GM18498 (cell line): ENCODE data around the gene TMEM141.
"Not testable (repeated sequence)": the region's sequence is repeated elsewhere in the genome, so short reads cannot be mapped to it uniquely, and the experiment has no call there.

Experiments
- ATAC-seq: cut with Tn5 transposase; IDR thresholded peaks from one replicate; pipeline ENCODE4 v1.9.1; 2021; ENCODE audit warnings: mild to moderate bottlenecking, moderate library complexity; ENCODE audit not compliant: unreplicated experiment

The TMEM141 gene

DNA sequence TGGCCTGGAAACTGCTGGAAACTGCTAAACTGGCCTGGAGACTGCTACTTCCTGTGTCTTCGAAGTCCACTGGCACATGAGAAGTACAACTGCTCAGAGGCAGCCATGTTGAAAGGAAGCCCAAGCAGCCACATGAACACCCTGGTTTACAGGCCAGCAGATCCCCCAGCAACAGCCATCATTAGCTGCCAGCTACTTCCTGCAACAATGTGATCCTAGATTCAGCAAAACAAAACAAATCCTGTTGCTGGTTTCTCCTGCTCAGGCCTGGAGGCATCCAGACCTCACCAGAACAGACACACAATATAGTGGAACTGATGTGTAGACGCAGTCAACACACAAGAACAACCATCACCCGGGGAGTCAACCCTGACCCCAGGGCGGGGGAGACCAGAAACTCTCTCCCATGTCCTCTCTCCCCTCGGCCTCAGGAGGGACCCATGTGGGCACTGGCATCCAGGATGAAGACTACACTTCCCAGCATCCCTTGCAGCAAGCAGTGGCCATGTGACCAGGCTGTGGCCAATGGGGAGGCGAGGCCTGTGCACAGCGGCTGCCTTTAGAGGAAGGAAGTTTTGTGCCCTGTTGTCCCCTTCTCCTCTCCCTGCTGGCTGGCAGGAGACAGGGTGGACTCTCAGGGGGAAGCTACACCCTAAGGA lies 17.6 kb upstream of the TMEM141 start:
- no peak for ATAC-seq

DNA sequence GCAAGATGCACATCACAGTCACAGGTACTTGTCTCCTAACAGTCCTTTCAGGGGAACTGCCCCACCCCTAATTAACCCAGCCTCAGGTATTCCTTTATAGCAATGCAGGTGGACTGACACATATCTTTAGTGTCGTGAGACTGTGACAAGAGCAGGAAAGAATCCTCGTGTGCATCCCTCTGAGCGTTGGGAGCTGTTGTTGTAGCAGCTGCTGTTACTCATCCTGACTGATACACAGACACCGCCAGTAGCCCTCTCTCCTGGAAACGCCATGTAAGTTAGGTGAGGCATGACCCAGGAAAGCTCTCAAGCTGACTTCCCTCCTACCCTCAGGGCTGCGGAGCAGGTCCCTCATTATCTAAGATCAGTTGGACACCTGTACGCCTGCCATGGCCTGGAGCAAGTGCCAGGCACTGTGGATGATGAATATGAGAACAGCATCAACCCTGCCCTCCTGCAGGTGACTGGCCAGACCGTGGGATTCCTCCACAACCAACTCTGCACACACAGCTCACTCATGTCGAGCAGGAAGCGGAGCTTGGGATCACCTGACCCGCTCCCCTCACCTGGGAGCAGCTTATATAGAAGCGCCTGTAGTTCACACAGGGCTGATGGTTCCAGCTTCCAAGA lies 16.6 kb upstream of the TMEM141 start:
- ATAC-seq: no peak

DNA sequence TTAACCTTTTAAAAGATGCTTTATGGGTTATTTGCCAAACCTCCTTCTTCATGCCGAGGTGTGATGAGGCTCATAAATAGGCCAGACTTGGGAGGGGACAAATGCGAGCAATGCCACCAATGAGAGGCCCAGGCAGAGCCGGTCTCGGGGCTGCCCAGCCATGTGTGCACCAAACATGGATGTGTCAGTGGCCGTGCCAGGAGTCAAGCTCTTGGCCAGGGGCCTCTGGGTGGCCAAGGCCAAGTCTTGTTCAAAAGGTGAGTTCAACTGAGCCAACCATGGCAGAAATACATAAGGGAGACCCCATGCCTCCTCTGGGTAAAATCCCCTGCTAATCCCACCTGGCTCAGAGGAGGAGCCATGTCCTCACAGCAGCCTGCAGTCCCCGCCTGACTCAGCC lies 16.0 kb upstream of the TMEM141 start:
- no peak for ATAC-seq

DNA sequence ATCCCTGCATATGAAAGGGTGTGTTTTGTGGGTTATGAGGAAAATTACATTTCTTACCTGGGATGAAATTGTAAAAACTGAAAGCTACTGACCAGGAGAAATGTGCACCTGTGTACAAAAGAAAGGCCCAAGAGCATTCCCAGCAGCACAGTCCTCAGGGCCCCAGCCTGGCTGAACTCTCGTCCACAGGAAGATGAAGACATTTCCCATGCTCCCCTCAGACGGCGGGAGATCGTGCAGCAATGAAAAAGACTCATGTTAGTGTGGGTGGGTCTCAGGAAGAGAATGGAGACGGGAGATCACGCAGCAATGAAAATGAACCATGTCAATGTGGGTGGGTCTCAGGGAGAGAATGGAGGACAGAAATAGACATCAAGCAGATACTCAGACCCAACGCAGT lies 14.2 kb upstream of the TMEM141 start:
- ATAC-seq: no peak

DNA sequence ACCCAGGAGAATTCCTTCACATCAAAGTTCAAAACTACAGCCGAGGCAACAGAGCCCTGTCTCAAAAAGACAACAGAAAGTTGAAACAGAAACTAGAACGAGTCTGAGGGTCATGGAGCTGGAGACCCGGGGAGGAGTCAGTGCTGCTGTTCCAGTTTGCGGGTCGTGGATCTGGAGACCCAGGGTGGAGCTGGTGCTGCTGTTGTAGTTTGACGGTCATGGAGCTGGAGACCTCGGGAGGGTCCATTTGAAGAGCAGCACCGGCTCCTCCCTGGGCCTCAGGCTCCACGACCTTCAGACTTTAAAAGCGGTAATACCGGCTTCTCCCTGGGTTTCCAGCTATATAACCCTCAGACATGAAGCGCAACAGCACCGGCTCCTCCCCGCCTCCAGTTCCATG lies 13.8 kb upstream of the TMEM141 start:
- no peak for ATAC-seq

DNA sequence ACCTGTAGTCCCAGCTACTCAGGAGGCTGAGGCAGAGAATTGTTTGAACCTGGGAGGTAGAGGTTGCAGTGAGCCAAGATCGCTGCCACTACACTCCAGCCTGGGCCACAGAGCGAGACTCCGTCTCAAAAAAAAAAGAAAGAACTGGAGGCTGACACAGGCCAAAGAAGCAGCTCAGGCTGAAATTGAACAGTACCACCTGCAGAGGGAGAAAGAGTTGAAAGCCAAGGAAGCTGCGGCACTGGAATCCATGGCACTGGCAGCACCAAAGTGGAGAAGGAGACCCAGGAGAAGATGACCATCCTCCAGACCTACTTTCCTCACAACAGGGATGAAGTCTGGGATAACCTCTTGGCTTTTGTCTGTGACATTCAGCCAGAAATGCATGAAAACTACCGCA lies 11.3 kb upstream of the TMEM141 start:
- ATAC-seq: no peak

DNA sequence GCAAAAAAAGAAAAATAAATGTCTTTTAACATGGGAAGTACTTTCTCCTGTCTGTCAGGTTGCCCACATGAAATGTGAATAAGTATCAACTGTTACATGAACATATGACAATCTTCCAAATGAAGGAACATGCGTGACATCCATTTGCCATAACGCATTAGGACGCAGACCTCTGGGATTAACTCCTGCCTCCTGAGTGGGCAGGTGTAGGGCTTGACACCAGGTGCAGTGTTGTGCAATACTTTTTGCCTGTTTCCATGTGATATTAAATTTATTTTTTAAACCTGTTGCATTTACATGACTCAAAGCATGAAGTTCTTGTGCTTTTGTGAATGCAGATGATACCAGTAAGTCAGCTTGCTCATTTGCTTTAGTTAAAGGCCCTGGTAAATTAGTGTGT lies 8.7 kb upstream of the TMEM141 start:
- no peak for ATAC-seq

DNA sequence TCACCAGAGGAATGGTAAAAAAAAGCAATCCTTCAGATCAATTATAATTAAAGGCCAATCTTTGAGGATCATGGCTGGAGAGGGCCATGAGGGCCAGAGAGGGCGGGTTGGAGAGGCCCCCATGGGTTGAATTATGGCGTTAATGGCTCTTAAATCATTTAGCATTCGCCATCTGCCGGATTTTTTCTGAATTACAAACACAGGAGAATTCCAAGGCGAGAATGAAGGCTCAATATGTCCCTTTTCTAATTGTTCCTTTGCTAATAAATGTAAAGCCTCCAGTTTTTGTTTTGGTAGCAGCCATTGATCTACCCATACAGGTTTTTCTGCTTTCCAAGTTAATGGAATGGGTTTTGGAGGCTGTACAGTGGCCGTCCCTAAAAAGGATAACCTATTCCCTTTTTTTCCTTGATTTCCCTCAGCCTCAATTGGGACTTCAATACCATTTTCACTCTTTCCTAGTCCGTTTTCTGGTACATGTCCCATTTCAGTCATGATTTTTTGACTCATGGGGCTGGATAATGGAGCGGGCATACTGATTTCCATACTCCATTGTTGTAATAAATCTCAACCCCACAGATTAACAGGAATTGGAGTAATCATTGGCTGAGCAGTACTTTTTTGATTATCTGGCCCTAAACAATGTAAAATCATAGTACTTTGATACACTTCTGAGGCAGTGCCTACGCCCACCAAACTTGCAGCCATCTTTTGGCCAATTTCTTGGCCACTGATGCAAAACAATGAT lies 6.7 kb upstream of the TMEM141 start:
- no peak for ATAC-seq

DNA sequence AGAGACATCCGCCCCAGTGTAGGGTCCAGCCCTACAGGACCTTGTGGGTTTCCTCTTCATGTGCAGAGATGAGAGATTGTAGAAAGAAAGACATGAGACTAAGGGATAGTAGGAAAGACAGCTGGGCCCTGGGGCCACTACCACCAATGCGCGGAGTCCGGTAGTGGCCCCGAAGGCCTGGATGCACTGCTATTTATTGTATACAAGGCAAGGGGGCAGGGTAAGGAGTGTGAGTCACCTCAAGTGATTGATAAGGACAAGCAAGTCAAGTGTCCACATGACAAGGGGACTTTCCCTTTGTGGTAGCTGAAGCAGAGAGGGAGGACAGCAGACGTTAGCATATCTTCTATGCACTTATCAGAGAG lies 6.2 kb upstream of the TMEM141 start:
- no peak for ATAC-seq

DNA sequence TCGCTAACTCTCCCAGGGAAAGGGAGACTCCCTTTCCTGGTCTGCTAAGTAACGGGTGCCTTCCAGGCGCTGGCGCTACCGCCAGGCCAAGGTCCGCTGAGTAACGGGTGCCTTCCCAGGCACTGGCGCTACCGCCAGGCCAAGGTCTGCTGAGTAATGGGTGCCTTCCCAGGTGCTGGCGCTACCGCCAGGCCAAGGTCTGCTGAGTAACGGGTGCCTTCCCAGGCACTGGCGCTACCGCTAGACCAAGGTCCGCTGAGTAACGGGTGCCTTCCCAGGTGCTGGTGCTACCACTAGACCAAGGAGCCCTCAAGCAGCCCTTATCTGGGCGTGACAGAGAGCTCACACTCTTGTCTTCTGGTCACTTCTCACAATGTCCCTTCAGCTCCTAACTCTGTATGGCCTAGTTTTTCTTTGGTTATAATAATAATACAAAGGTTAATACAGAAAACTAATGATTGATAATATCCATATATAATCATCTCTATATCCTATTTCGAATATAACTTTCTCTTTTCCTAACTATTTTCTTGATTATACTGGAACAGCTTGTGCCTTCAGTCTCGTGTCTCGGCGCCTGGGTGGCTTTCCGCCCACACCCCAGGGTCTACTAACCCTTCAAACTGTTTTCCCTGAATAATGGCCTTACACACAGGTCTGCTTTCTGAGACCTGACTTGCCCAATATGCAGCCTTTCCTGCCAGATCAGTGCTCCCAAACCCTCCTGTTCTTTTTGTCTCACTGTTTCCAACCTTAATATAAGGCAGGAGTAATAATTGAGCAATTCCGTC lies 5.4 kb upstream of the TMEM141 start:
- not testable (repeated sequence) for ATAC-seq

DNA sequence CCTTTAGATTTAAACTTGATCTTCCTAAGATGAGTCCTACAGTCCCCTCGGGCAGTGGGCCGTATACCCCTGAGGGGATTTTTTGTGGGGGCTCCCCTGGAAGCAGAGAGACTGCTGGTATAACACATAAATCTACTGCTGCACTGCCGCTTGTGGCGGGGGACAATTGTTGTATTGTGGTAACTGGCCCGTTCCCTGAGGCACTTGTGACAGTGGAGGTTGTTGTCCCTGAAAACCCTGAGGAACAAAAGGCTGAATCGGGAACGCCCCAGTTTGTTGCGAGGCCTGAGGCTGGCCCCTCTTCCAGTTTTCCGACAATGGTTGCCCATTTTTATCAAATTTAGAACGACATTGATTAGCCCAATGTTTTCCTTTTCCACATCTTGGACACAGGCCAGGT lies 4.7 kb upstream of the TMEM141 start:
- ATAC-seq: no peak

DNA sequence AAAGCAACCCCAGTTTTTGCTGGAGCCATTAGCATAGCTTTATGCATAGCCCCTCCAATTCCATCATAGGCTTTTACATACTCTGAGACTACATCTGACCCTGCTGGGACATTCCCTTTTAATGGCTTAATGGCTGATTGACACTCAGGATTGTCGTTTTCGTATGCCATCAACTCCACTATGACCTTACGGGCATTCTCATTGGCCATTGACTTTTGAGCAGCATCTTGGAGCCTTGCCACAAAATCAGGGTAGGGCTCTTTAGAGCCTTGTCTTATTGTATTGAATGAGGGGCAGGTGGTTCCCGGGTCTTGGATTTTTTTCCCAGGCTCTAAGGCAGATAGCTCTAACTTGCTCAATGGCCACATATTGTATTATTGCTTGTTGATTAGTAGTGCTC lies 4.2 kb upstream of the TMEM141 start:
- not testable (repeated sequence) for ATAC-seq

DNA sequence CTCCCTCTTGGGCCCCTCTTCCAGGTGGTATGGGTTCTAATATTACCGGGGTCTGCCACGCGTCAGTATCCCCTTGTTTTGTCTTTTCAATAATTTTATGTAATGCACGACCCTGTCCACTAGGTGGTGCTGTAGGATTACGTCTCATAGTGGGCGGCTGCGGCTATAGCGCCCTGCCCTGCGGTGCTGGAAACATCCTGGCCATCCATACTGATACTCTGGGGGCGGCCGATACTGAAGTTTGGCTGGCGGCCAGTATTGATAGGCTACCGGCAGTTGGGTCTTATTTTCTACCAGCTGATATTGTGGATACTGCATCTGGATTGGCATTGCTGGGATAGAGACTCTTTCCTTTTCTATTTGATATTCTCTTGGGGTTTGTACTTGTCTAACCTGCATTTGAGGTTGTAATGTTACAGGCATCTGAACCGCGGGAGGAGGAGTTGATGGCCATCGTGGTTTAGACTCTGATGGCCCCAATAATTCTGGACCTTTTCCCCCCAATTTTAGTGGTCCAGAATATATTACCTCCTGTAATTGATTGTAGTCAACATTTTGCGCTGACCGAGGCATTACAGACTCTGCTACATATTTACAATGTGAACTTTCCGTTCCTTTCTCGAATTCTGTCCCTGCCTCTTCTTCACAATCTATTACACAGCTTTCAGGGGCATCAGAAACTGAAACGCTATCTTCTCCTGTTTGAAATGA lies 3.3 kb upstream of the TMEM141 start:
- no peak for ATAC-seq

DNA sequence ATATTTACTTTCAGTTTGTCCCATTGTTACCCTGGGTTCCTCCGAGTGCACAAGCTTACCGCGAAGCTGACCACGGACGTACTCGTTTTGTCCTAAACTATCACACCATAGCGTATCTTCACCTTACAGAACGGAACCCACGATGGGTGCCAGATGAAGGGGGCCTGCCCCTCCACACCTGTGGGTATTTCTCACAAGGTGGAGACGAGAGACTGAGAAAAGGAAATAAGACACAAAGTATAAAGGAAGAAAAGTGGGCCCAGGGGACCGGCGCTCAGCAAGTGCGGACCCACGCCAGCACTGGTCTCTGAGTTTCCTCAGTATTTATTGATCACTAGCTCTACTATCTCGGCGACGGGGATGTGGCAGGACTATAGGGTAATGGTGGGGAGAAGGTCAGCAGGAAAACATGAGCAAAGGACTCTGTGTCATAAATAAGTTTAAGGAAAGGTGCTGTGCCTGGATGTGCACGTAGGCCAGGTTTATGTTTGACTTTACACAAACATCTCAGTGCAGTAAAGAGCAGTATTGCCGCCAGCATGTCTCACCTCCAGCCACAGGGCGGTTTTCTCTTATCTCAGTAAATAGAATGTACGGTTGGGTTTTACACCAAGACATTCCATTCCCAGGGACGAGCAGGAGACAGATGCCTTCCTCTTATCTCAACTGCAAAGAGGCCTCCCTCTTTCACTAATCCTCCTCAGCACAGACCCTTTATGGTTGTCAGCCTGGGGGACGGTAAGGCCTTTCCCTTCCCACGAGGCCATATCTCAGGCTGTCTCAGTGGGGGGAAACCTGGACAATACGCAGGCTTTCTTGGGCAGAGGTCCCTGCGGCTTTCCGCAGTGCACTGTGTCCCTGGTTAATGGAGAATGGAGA lies 2.3 kb upstream of the TMEM141 start:
- ATAC-seq: not testable (repeated sequence)

DNA sequence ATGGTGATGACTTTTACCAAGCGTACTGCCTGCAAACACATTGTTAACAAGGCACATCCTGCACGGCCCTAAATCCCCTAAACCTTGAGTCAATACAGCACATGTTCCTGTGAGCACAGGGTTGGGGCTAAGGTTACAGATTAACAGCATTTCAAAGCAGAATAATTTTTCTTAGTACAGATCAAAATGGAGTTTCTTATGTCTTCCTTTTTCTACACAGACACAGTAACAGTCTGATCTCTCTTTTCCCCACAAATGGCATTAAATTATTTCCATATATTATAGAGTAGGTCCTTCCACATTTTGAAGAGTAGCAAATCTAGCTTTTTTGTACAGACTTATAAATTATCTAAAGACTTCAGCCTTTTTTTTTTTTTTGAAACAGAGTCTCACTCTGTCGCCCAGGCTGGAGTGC lies 1.6 kb upstream of the TMEM141 start:
- no peak for ATAC-seq

DNA sequence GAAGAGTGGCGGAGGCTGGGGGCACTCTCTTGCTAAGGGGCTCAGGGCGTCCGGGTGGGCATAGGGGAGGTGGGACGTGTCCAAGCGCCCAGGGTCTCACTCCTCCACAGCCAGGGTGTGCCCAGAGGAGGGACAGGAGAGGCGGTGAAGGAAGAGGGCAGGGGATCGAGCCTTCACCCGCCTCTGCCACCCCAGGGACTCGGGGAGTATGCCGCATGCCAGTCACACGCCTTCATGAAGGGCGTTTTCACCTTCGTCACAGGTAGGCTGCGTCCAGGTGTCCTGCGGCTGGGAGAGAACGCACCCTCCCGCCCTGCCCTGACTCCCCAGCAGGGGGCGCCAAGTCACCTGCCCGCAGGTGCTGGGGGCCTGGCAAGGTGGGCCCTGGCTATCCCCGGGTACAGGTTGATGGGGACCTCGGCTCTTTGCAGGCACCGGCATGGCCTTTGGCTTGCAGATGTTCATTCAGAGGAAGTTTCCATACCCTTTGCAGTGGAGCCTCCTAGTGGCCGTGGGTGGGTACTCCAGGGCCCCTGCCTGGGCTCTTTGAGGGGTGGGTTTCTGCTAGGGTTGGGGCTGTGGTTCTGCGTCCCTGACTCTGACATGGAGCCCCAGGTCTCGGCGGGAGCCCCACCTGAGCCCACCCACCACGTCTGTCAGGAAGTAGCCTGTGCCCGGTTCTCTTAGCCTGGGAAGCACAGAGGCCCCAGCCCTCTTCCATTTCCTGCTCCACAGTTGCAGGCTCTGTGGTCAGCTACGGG lies 552 bp downstream of the TMEM141 start:
- peak; percentile 6 for ATAC-seq

DNA sequence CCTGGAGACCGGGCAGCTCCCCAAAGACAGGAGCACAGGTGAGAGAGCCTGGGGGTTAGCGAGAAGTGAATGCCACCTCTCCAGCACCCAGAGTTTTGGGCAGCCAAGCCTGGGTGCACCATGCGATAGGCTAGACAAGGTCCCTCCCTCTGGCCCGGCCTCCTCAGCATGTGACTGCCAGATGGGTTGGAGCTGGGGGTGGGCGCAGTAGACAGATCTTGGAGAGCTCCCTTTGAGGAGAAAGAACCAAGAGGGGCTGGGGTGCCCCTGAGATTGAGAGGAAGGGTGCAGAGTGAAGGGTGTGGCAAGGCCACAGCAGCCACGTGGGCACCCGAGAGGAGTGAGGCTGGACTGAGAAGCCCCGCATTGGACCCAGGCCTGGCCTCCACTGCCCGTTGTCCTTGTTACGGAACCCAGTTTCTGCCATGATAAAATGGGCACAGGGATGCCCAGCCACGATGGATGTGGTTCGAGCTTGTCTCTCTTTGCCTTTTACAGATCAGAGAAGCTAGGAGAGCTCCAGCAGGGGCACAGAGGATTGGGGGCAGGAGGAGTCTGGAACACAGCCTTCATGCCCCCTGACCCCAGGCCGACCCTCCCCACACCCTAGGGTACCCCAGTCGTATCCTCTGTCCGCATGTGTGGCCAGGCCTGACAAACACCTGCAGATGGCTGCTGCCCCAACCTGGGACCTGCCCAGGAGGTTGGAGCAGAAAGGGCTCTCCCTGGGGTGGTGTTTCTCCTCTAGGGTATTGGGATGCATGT lies 1.4 kb downstream of the TMEM141 start:
- ATAC-seq: no peak
